Common myeloid progenitor, CD34-positive (primary cell): ENCODE results near the gene CBX2.

Experiments used
- CTCF ChIA-PET: fragments of 350-600 bp; sonication (Branson Sonifier 250); formaldehyde crosslinking; loops from one replicate; lab custom pipeline; 2021; ENCODE audit warnings: antibody characterized with exemption; lab: Charles Lee
- POLR2A ChIA-PET: fragments of 350-600 bp; sonication (Branson Sonifier 250); formaldehyde crosslinking; loops from one replicate; lab custom pipeline; 2021; ENCODE audit warnings: antibody characterized with exemption; lab: Charles Lee
- DNase-seq, 3 donors: peaks; one replicate each; pipeline versions ENCODE4 v3.0.0 to v3.0.0-alpha.2; 2013
- H3K27ac ChIP-seq, 2 experiments: 1 replicate in 1 of 2; 2 replicates in 1 of 2; pipeline ENCODE4 v1.7.0; 2013; ENCODE audit warnings: inconsistent platforms in 2 of 2, low read length in 2 of 2, mild to moderate bottlenecking in 2 of 2, low read depth in 1 of 2, moderate library complexity in 1 of 2; ENCODE audit not compliant: severe bottlenecking in 2 of 2, insufficient read depth in 1 of 2, poor library complexity in 1 of 2
- H3K27me3 ChIP-seq, 5 experiments: replicated peaks in 2 of 5; 1 replicate in 3 of 5; 2 replicates in 2 of 5; pipeline versions ENCODE4 v1.6.1 to v1.7.0; 2013; ENCODE audit warnings: low read length in 4 of 5, mild to moderate bottlenecking in 2 of 5, moderate library complexity in 2 of 5, inconsistent platforms in 1 of 5; ENCODE audit not compliant: insufficient read depth in 5 of 5, control insufficient read depth in 4 of 5
- H3K36me3 ChIP-seq, 4 experiments: 1 replicate in 2 of 4; 2 replicates in 2 of 4; pipeline versions ENCODE4 v1.6.1 to v1.7.0; 2013; ENCODE audit warnings: low read length in 3 of 4, control low read depth in 1 of 4, mild to moderate bottlenecking in 1 of 4; ENCODE audit not compliant: control insufficient read depth in 4 of 4, insufficient read depth in 4 of 4
- H3K4me1 ChIP-seq, 4 experiments: 1 replicate in 3 of 4; 2 replicates in 1 of 4; pipeline versions ENCODE4 v1.6.1 to v1.7.1; 2013; ENCODE audit warnings: low read length in 3 of 4, mild to moderate bottlenecking in 3 of 4, control low read depth in 1 of 4, inconsistent platforms in 1 of 4, moderate library complexity in 1 of 4; ENCODE audit not compliant: control insufficient read depth in 4 of 4, insufficient read depth in 4 of 4; ENCODE audit errors: control extremely low read depth in 1 of 4
- H3K4me3 ChIP-seq, 7 experiments: 1 replicate in 4 of 7; 2 replicates in 3 of 7; pipeline versions ENCODE4 v1.5.1 to v1.7.0; 2013; ENCODE audit warnings: mild to moderate bottlenecking in 7 of 7, low read length in 6 of 7, moderate library complexity in 6 of 7, inconsistent platforms in 2 of 7, low read depth in 2 of 7, control low read depth in 1 of 7; ENCODE audit not compliant: insufficient read depth in 4 of 7, control insufficient read depth in 1 of 7; ENCODE audit errors: extremely low read depth in 1 of 7
- H3K9me3 ChIP-seq, 5 experiments: 1 replicate in 4 of 5; 2 replicates in 1 of 5; pipeline versions ENCODE4 v1.6.1 to v1.7.1; 2013; ENCODE audit warnings: low read length in 4 of 5, mild to moderate bottlenecking in 2 of 5, inconsistent platforms in 1 of 5, low read depth in 1 of 5, moderate library complexity in 1 of 5; ENCODE audit not compliant: control insufficient read depth in 4 of 5, insufficient read depth in 2 of 5; ENCODE audit errors: control extremely low read depth in 1 of 5
- WGBS: methylation state at CpG from one replicate; pipeline ENCODE4 v1.1.5; 2013; ENCODE audit not compliant: insufficient coverage; 5-methylcytosine and 5-hydroxymethylcytosine counted together

The CBX2 gene

DNA sequence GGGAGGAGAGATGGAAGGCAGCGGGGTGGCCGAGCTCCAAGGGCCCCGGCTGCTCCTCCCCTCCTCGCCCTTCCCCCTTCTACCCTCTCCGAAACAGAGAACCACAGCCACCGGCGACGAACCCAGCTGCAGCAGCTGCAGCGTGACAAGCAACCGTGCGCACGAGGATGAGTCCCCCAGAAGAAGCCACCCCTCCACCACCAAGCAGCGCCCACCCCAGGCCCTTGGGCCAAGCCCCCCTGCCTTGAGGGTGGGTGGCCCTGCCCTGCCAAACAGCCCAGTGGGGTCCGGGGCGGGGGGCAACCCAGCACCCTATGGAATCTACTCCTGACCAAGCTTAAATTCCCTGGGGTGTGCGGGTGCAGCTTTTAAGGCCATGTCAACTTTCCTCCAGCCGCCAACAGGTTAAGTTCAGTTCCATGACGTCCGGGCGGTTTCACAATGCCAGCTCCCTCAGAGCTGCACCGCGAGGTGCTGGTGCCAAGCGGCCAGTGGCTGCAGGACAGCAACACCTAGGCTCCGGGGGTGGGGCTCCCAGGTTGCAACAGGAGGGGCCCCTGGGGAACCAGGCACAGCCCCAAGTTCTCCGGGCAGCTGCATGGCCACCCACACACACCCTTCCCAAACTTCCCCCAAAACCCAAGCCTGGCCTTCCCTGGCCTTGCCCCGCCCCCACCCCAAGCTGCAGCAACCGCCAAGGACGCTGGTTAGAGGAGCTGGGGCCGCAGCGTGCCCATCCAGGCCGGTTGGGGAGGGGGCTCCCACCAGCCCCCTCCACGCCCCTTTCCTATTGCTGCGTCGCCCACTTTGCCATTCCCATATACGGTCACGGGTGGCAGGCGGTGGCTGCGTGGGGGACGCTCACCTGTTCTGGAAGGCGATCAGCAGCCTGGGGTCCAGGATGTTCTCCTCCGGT lies 59.3 kb downstream of the CBX2 start:
- Histone ChIP-seq H3K4me3 (peak overlapping the region; percentile 53 to 98 (median 87)), H3K9me3 (peaks cover 0 to 4% (median 2%) of the 10 kb centered on the region in 5 experiments), H3K36me3 (peaks cover 0 to 26% (median 13%) of the 10 kb centered on the region in 4 experiments), H3K4me1 (peaks cover 0 to 66% (median 59%) of the 10 kb centered on the region in 4 experiments), H3K27ac (peak overlapping the region in 1 of 2 experiments; percentile 79), H3K27me3 (peaks cover 0 to 26% (median 15%) of the 10 kb centered on the region in 5 experiments)
- ChIA-PET CTCF (interaction anchor here (0.5 to 5.5 kb wide), 17 partner anchors 8 to 157 kb away, joined by 3 to 24 read pairs (median 4); no protein-coding TSS in a partner anchor), POLR2A (interaction anchor here (0.7 to 1.0 kb wide), 3 partner anchors 9 to 94 kb away, joined by 3 read pairs; no protein-coding TSS in a partner anchor)
- peak in 2 of 3 donors; percentile 76 to 80 for DNase-seq
- WGBS: 6% methylated on average over 36 of the region's 41 CpGs
